T-helper 2 cell treated with Interferon-gamma antibody and Interleukin-4, amounts not matched to agents 5 μg/mL and 100 μg/mL, for 36 hours (primary cell): ENCODE data around the gene CEBPG.

Source experiments
- DNase-seq: peaks from one replicate; pipeline ENCODE4 v3.0.0; 2021; ENCODE audit warnings: low spot score
- H3K27ac Mint-ChIP-seq: one replicate; pipeline ENCODE4 v1.8.0; 2021; ENCODE audit warnings: mild to moderate bottlenecking, mixed read lengths
- H3K27me3 Mint-ChIP-seq: one replicate; pipeline ENCODE4 v1.8.0; 2021; ENCODE audit warnings: low read depth, mixed read lengths
- H3K36me3 Mint-ChIP-seq: one replicate; pipeline ENCODE4 v1.8.0; 2021; ENCODE audit warnings: low read depth, mixed read lengths
- H3K4me1 Mint-ChIP-seq: one replicate; pipeline ENCODE4 v1.8.0; 2021; ENCODE audit warnings: low read depth, mixed read lengths
- H3K4me3 Mint-ChIP-seq: one replicate; pipeline ENCODE4 v1.8.0; 2022; ENCODE audit warnings: mild to moderate bottlenecking, moderate library complexity, mixed read lengths
- H3K9me3 Mint-ChIP-seq: one replicate; pipeline ENCODE4 v1.8.0; 2021; ENCODE audit warnings: mixed read lengths

The CEBPG gene

GRCh38 chr19:33417751-33418150 is 44.2 kb downstream of the CEBPG start:
- no peak for DNase-seq
- H3K4me1 Mint-ChIP-seq: peaks cover 1% of the 10 kb centered on the region
- H3K27ac Mint-ChIP-seq: no peak overlapping the region
- H3K27me3 Mint-ChIP-seq: no peaks in the 10 kb centered on the region
- H3K36me3 Mint-ChIP-seq: no peaks in the 10 kb centered on the region
- H3K9me3 Mint-ChIP-seq: no peaks in the 10 kb centered on the region
- no peak overlapping the region for H3K4me3 Mint-ChIP-seq

DNA sequence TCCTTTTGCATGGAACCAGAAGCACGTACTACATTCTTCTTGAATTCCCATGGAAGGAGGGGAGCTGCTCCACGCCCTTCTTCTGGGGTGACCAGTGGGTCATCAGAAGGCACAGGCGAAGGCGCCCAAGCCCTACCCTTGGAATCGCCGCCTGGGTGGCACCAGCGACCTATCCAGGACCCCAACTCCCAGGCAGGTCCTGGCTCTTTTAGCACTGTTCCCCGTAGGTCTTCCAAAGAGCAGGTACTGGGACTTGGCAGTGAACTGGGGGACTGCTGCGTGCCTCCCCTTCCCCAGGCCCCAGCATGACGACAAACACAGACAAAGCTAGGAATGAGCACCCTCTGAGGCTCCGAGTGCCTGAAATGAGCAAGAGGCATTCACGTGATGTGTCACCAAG is 45.0 kb downstream of the CEBPG start:
- DNase-seq: no peak
- H3K27ac Mint-ChIP-seq: no peak overlapping the region
- no peaks in the 10 kb centered on the region for H3K36me3 Mint-ChIP-seq
- H3K9me3 Mint-ChIP-seq: no peaks in the 10 kb centered on the region
- peaks cover 1% of the 10 kb centered on the region for H3K4me1 Mint-ChIP-seq
- H3K4me3 Mint-ChIP-seq: no peak overlapping the region
- H3K27me3 Mint-ChIP-seq: no peaks in the 10 kb centered on the region

DNA sequence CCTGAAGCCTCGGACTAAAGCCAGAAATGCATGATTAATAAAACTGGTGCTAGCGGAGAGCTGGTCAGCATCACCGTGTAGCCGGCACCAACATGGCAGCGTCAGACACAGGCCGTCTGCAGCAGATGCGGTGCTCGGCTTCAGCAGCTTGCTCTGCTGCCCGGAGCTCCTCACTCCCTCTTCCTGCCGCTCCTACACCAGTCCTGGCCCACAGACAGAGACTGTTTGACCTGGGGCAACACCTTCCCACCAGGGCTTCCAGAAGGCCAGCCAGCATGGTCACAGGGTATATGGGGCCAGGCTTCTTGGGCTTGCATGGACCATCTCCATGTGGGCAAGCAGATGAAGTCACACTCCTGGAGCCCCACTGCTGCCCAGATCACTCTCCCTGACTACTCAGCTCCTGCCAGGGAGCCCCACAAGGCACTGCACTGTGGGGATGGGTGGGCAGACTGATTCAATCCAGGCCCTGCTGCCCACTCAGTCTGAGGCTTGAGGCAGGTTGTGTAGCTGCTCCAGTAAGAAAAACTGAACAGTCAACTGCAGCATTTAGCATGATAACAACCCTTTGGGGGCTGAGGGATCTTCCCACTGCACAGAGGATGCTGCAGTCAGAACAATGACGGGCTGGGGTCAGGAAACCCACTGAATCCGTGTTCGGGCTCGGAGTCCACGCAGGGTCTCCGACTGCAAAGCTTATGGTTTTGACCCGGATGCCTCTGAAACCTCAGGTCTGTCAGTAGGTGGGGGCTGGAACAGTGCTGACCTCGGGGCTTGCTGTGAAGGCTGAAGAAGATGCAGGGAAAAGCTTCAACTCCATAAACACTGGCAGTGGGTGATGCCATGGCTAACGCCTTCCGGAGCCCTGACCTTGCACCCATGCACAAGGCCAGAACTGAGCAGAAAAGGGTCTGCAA is 45.6 kb downstream of the CEBPG start:
- peaks cover 1% of the 10 kb centered on the region for H3K4me1 Mint-ChIP-seq
- DNase-seq: no peak
- no peaks in the 10 kb centered on the region for H3K9me3 Mint-ChIP-seq
- H3K27me3 Mint-ChIP-seq: no peaks in the 10 kb centered on the region
- no peak overlapping the region for H3K27ac Mint-ChIP-seq
- H3K36me3 Mint-ChIP-seq: no peaks in the 10 kb centered on the region
- no peak overlapping the region for H3K4me3 Mint-ChIP-seq

GRCh38 chr19:33419788-33420130 is 46.2 kb downstream of the CEBPG start:
- no peaks in the 10 kb centered on the region for H3K36me3 Mint-ChIP-seq
- H3K27ac Mint-ChIP-seq: no peak overlapping the region
- no peaks in the 10 kb centered on the region for H3K27me3 Mint-ChIP-seq
- DNase-seq: no peak
- H3K4me3 Mint-ChIP-seq: no peak overlapping the region
- H3K4me1 Mint-ChIP-seq: peaks cover 1% of the 10 kb centered on the region
- no peaks in the 10 kb centered on the region for H3K9me3 Mint-ChIP-seq

- no peak overlapping the region for H3K27ac Mint-ChIP-seq
- no peak overlapping the region for H3K4me3 Mint-ChIP-seq
- H3K27me3 Mint-ChIP-seq: no peaks in the 10 kb centered on the region
- H3K9me3 Mint-ChIP-seq: no peaks in the 10 kb centered on the region
- H3K4me1 Mint-ChIP-seq: peaks cover 1% of the 10 kb centered on the region
- DNase-seq: no peak
- no peaks in the 10 kb centered on the region for H3K36me3 Mint-ChIP-seq
Measured at GRCh38 chr19:33420821-33421220, 47.3 kb downstream of the CEBPG start.

- Mint-ChIP-seq H3K27me3 (no peaks in the 10 kb centered on the region), H3K36me3 (no peaks in the 10 kb centered on the region), H3K4me1 (peaks cover under 1% of the 10 kb centered on the region), H3K4me3 (no peak overlapping the region), H3K9me3 (no peaks in the 10 kb centered on the region), H3K27ac (no peak overlapping the region)
- DNase-seq: no peak
Measured at GRCh38 chr19:33421368-33421767, 47.9 kb downstream of the CEBPG start.

- Mint-ChIP-seq H3K9me3 (no peaks in the 10 kb centered on the region), H3K27ac (no peak overlapping the region), H3K4me3 (no peak overlapping the region), H3K27me3 (no peaks in the 10 kb centered on the region), H3K36me3 (no peaks in the 10 kb centered on the region), H3K4me1 (no peaks in the 10 kb centered on the region)
- no peak for DNase-seq
Measured at GRCh38 chr19:33422369-33423180, 49.1 kb downstream of the CEBPG start.

- no peak for DNase-seq
- H3K36me3 Mint-ChIP-seq: no peaks in the 10 kb centered on the region
- H3K4me1 Mint-ChIP-seq: no peaks in the 10 kb centered on the region
- H3K4me3 Mint-ChIP-seq: no peak overlapping the region
- no peaks in the 10 kb centered on the region for H3K27me3 Mint-ChIP-seq
- H3K27ac Mint-ChIP-seq: no peak overlapping the region
- no peaks in the 10 kb centered on the region for H3K9me3 Mint-ChIP-seq
Measured at GRCh38 chr19:33424181-33424580, 50.7 kb downstream of the CEBPG start.

DNA sequence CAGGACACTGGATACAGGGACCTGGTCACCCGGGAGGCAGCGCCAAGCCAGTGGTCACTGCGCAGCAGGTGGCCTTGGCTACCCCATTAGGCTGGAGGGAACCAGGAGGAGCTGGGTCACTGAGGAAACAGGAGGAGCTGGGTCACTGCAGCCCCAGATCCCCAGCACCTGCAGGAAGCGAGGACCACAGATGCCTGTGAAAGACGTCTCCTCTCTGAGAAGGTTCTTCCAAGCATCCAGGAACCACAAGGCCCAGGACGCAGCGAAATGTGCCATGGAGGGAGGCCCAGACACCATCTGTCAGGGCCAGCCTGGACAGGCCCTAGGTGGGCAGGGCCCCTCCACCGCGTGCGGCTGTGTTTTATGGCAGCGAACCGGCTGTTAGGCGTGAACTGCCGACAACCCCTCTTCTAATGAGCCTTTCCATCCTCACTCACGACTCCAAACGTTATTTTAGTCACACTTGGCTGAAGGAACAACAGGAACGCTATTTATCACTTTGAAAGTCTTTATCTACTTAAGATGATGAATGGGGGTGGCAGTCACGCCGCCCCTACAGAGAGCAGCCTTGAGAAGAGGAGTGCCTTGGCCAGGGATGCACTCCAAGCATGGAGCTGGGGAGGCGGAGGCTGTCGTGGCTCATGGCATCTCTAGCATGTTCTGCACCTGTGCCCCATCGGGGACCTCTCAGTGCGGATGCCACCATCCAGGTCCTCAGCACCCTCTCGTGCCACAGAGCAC is 53.3 kb downstream of the CEBPG start:
- H3K4me1 Mint-ChIP-seq: peaks cover 2% of the 10 kb centered on the region
- H3K4me3 Mint-ChIP-seq: no peak overlapping the region
- no peak overlapping the region for H3K27ac Mint-ChIP-seq
- no peaks in the 10 kb centered on the region for H3K9me3 Mint-ChIP-seq
- H3K36me3 Mint-ChIP-seq: no peaks in the 10 kb centered on the region
- no peak for DNase-seq
- peaks cover 2% of the 10 kb centered on the region for H3K27me3 Mint-ChIP-seq

GRCh38 chr19:33427801-33428626 is 54.5 kb downstream of the CEBPG start:
- no peak overlapping the region for H3K27ac Mint-ChIP-seq
- no peak overlapping the region for H3K4me3 Mint-ChIP-seq
- H3K36me3 Mint-ChIP-seq: no peaks in the 10 kb centered on the region
- DNase-seq: no peak
- H3K4me1 Mint-ChIP-seq: peaks cover 2% of the 10 kb centered on the region
- H3K9me3 Mint-ChIP-seq: no peaks in the 10 kb centered on the region
- peaks cover 2% of the 10 kb centered on the region for H3K27me3 Mint-ChIP-seq

DNA sequence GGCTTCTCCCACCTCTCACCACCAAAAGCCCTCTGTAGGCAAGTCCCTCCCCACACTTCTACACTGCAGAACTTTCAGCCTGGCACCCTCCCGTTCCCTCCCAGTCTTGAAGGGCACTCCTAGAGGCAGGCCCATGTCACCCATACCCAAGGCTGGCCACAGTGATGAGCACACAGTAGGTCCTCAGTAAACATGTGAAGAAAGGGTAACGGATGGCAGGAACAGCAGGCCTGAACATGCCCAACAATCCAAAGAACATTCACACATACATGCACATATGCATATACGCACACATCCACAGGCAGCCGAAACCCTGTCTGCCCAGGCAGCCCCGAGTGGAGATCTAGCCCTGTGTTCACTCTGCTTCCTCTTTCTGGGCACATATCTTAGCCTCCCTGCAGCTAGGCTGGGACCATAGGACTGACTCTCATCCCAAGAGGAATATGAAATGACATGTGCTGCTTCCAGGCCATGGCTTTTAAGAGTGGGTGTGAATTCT is 55.2 kb downstream of the CEBPG start:
- Mint-ChIP-seq H3K27me3 (peaks cover 2% of the 10 kb centered on the region), H3K27ac (no peak overlapping the region), H3K4me1 (peaks cover 2% of the 10 kb centered on the region), H3K4me3 (no peak overlapping the region), H3K36me3 (no peaks in the 10 kb centered on the region), H3K9me3 (no peaks in the 10 kb centered on the region)
- no peak for DNase-seq

DNA sequence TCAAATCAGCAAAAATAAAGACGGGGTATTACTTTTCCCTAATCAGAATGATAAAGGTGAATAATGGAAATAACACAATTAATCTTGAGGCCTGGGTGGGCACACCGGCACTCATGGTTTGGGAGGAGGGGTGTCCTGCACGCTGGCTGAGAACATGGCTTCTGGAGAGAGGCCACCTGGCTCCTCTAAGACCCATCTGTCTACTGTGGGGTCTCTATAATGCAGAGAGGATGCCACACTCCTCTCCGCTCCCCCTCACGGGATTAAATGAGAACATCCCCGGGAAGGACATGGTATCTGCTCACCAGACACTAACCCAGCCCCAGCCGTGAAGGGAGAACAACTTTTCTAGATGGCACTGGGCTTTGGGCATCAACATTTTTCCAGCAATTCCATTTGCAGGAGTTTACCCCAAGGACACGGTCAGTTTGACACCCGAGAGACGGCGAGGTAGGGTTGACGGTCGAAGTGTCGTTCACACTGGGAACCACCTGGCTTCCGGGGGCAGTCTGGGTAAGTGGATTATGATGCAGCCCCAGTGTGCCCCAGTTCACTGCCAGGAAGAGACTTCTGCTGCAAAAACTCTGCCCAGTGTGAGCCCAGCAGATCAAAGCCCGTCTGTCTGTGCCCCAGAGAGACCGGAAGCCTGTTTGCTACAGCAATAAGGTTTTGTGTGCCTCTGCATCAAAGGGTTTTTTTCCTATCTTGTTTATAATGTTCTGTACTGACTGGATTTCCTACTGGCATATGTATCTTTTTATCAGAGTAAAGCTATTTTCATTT is 56.6 kb downstream of the CEBPG start:
- Mint-ChIP-seq H3K27me3 (peaks cover 2% of the 10 kb centered on the region), H3K4me1 (peaks cover 2% of the 10 kb centered on the region), H3K4me3 (no peak overlapping the region), H3K27ac (no peak overlapping the region), H3K36me3 (no peaks in the 10 kb centered on the region), H3K9me3 (no peaks in the 10 kb centered on the region)
- DNase-seq: no peak
